Spleen (tissue), 7 donors: ENCODE measurements around the gene TCF19.

ENCODE experiments used
- POLR2A ChIP-seq, 3 donors: fragments of 450-650 bp; IDR thresholded peaks; one replicate each; pipeline ENCODE4 v1.5.1; 2017; ENCODE audit warnings: antibody characterized with exemption in 3 of 3, mild to moderate bottlenecking in 1 of 3
- TF ChIP-seq, protein P1 (sequence below), 11 experiments: fragments of 200-600 bp in 7 of 11; fragments of 450-650 bp in 4 of 11; sonication (generic) in 4 of 11; IDR thresholded peaks in 8 of 11; conservative IDR thresholded peaks in 3 of 11; 1 replicate in 7 of 11; 2 replicates in 4 of 11; pipeline versions ENCODE4 v1.4.0 to v1.8.0; 2016 to 2021; ENCODE audit warnings: antibody characterized with exemption in 11 of 11, inconsistent platforms in 4 of 11, mild to moderate bottlenecking in 1 of 11
- donor health status: DM: no; HTN: no; CAD: no; lungs with moderate emphysema.
- donor health status: DM: no; HTN: no; CAD: no.
- donor health status: DM: no; HTN: no; CAD: no.

- TF ChIP-seq, protein P1, sequence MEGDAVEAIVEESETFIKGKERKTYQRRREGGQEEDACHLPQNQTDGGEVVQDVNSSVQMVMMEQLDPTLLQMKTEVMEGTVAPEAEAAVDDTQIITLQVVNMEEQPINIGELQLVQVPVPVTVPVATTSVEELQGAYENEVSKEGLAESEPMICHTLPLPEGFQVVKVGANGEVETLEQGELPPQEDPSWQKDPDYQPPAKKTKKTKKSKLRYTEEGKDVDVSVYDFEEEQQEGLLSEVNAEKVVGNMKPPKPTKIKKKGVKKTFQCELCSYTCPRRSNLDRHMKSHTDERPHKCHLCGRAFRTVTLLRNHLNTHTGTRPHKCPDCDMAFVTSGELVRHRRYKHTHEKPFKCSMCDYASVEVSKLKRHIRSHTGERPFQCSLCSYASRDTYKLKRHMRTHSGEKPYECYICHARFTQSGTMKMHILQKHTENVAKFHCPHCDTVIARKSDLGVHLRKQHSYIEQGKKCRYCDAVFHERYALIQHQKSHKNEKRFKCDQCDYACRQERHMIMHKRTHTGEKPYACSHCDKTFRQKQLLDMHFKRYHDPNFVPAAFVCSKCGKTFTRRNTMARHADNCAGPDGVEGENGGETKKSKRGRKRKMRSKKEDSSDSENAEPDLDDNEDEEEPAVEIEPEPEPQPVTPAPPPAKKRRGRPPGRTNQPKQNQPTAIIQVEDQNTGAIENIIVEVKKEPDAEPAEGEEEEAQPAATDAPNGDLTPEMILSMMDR (IDR thresholded peaks at IDR 0.05 in 8 of 11, conservative IDR thresholded peaks at IDR 0.05 in 3 of 11), result no peak
- no peak for TF ChIP-seq POLR2A (IDR thresholded peaks at IDR 0.05)
These were observed 38.1 kb upstream of the TCF19 start, which contains the start of gene CDSN for GRCh38 chr6:31120151-31120915.
